HG02884 (cell line): Measurements from ENCODE around the gene FXYD5.
"Not testable (repeated sequence)": the region's sequence is repeated elsewhere in the genome, so short reads cannot be mapped to it uniquely, and the experiment has no call there.

Experiments used
- ATAC-seq: cut with Tn5 transposase; IDR thresholded peaks from one replicate; pipeline ENCODE4 v1.9.1; 2021; ENCODE audit warnings: mild to moderate bottlenecking, moderate library complexity; ENCODE audit not compliant: unreplicated experiment

The FXYD5 gene

DNA sequence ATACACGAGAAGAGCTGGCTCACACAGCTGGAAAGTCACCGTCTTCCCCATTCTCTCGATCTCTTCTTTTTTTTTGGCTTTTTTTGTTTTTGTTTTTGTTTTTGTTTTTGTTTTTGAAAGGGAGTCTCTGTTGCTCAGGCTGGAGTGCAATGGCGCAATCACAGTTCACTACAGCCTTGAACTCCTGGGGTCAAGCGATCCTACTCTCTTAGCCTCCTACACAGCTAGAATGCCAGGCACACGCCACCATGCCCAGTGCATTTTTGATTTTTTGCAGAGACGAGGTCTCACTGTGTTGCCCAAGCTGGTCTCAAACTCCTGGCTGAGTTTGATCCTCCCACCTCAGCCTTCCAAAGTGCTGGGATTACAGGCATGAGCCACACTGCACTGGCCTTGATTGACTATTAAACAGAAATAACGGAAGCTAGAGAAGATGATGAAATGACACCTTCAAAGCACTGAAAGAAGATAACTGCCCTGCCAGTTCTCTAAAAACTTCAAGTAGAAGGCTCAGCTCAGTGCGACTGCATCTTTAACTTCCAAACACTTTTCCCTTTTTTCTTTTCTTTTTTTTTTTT lies 34.9 kb upstream of the FXYD5 start:
- ATAC-seq, result no peak

DNA sequence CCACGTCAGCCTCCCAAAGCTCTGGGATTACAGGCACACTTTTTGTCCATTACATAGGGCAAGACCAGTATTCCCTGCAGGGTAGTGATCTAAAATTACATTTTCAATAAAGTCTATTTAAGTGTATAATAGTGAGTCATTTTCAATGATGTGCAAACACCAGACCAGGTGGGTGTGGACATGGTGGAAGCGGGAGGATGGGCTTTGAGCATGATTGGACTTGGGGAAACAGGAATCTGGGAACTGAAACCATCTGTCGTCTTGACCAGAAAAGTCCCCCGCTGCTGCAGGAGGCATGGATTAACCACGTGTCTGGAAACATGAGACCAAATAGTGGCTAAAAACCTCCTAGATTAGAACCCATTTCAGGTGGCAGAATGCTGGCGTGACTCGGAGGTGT lies 34.0 kb upstream of the FXYD5 start:
- no peak for ATAC-seq

DNA sequence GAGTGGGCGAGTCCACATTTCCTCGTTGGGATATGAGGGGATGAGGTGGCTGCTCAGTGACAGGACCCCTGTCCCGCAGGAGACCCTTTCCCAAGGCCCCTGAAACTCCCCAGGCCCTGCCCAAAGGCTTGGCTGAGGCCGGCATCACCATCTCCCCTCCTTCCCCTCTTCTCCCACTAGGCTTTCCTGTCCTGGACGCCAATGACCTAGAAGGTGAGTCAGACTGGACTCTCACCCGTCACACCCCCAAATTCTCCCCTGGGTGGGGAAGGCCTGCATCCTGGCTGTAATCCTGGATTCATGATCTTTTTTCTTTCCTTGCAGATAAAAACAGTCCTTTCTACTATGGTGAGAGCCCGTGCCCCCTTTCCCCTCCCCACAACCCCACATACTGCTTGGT lies 33.6 kb upstream of the FXYD5 start:
- no peak for ATAC-seq

DNA sequence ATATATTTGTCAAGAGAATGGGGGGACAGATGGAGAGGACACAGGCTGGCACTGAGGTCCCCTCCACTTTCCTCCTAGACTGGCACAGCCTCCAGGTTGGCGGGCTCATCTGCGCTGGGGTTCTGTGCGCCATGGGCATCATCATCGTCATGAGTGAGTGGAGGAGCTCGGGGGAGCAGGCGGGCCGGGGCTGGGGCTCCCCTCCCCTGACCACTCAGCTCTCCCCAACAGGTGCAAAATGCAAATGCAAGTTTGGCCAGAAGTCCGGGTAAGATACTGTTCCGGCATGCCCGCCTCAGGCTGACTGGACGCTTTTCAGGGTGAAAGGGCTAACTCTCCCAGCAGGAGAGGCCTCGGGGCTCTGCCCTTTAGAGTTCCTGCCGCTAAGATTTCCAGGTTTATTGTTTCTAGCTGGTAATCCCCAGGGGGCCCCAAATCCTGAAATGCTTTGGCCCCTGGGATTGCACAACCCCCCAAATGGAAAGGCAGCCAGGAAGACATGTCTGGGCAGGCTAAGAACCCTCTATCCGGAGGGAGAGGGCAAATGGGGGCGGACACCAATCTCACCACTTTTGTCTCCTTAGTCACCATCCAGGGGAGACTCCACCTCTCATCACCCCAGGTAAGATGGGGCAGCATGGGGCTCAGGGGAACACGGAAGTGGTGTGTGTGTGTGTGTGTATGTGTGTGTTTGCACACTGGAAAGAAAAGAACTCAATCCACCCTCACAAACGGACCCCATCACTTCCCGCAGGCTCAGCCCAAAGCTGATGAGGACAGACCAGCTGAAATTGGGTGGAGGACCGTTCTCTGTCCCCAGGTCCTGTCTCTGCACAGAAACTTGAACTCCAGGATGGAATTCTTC lies 31.6 kb upstream of the FXYD5 start:
- ATAC-seq, result no peak

DNA sequence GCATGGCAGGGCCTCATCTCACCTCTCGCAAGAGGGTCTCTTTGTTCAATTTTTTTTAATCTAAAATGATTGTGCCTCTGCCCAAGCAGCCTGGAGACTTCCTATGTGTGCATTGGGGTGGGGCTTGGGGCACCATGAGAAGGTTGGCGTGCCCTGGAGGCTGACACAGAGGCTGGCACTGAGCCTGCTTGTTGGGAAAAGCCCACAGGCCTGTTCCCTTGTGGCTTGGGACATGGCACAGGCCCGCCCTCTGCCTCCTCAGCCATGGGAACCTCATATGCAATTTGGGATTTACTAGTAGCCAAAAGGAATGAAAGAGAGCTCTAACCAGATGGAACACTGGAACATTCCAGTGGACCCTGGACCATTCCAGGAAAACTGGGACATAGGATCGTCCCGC lies 31.0 kb upstream of the FXYD5 start:
- no peak for ATAC-seq

DNA sequence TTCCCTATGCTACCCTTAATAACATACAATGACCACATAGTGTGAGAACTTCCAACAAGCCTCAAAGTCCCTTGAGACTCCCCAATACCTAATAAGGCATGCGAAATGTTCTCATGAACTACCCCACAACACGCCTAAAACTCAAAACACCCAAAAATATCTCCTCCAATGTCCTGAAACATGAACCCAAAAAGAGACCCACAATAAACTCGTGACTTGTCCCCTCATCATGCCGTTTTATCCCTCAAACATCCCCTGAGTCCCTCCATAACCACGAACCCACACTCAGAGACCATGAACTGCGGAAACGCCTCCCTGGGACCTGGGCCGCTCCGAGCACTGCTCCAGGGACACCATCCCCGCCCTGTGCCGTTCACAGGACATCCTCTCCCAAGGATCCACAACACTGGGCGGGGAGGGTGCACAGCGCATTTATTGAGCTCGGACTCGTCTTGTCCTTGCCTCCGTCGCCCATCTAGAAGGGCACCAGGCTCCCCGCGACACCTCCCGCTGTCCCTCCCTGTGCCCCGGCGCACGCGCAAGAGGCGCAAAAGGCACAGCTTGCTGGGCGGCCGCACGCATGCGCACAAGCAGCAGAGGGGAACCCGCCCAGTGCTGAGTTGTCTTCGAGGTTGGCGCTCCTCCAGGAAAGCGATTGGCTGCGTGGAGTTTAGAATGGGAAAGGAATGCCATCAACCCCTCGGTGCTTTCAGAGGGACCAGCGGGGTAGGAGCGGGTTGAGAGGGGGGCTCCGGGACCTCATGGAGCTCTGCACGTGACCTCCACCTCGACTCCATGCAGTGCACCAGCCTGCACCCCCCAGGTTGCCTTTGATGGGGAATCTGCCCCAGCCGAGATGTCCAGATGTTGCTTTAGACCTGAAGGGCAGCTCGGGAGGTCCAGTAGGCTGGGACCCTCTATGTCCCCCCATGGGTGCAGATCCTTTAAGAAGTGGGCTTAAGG lies 30.2 kb upstream of the FXYD5 start:
- ATAC-seq, result peak; percentile 66

DNA sequence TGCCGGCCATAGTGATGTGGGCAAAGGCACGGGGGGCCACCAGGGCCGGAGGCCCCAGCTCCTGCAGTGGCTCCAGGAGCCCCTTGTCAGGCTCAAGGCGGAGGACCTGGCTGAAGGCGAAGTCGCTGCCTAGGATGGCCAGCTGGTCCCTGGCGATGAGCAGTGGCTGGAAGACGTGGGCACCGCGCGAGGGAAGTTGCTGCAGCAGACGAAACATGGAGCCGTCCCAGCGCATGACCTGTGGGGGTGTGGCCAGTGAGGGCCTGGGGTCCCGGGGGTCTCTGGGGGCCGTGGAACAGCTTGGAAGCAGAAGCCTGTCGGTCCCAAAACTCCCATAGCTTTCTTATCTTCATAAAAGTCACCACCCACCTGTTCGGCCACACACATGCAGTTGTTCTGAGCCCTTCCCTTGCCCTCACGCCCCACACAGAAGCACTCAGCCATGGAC lies 29.2 kb upstream of the FXYD5 start:
- no peak for ATAC-seq

DNA sequence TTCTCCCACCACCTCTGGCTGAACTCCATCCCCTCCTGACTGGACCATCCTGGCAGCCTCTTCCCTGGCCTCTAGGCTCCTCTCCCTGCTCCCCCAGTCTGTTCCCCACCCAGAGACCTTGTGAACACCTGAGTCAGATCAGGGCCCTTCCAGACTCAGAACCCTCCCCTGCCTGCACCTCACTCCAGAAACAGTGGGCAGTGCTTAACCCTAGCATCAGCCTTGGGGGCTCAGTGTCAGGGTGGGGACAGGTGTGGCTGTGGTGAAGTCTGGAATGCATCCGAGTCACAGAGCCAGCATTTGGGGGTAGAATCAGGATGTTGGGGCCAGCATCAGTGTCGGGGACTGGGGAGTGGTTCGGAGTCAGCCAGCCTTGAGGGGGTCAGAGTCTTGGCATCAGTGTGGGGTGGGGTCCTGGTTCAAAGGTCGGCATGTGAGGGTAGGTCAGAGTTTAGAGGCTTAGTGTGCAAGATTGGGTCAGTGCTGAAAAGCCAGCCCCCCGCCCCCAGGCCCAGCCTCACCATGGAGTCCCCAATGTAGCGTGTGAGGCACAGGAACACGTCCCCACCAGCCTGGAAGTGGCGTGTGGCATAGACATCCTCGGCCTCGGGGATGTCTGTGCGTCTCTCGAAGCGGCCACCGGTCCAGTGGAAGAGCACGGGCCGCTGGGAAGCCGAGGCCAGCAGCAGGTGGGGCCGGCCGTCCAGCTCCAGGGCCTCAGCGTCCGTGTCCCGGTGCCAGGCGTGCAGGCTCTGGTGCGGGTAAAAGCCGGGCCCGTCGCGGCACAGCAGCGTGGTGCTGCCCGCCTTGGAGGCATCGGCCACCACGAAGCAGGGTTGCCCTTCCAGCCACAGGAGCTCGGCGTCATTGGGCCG lies 28.5 kb upstream of the FXYD5 start:
- no peak for ATAC-seq

DNA sequence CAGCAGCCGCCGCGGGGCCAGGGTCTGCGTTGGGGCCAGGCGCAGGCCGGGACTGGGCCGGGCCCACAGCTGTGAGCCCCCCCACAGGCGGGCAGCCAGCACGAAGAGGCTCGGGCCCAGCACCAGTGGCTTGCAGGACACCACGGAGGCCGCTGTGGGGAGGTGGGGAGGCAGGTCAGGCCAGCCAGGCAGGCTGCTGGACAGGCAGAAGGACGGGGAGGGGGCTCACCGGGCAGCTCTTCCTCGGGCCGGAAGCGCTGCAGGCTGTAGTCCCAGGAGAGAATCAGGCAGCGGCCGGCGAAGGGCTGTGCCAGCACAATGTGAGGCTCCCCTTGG lies 27.9 kb upstream of the FXYD5 start:
- ATAC-seq, result no peak

DNA sequence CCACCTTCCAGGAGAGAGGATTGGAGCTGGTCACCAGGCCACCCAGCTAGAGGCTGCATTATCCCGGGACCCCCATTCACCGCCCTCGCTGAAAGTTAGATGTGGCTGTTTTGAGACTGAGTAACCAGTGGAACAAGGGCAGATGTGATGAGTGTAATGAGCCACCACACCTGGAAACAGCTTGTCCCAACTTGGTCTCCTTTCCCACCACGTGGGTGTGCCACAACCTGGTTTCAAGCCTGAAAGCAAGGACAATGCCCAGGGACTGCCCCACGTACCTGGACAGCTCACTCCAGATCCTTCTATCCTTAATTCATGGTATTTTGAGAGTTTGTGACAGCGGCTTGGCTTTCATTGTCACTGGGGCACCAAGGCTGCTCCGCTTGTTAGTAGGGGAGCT lies 26.7 kb upstream of the FXYD5 start:
- ATAC-seq, result no peak

DNA sequence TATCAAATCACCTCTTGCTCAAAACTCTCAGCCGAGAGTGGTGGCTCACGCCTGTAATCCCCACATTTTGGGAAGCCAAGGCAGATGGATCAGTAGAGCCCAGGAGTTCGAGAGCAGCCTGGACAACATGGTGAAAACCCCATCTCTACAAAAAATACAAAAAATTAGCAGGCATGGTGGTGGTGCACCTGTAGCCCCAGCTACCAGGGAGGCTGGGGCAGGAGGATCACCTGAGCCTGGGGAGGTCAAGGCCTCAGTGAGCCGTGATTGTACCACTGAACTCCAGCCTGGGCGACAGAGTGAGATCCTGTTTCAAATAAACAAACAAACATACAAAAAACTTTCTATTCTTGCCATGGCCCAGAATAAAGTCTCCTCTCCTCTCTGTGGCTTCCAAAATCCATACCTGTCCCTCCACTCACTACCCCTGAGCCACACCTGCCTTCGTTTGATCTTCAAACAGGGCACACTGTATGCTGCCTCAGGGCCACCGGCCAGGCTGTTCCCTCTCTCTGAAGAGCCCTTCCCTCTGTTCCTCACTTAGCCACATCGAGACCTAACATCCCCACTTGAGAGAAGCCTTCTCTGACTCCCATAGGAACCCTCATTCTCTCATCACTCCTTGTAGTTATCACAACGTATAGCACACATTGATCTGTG lies 26.0 kb upstream of the FXYD5 start:
- no peak for ATAC-seq

DNA sequence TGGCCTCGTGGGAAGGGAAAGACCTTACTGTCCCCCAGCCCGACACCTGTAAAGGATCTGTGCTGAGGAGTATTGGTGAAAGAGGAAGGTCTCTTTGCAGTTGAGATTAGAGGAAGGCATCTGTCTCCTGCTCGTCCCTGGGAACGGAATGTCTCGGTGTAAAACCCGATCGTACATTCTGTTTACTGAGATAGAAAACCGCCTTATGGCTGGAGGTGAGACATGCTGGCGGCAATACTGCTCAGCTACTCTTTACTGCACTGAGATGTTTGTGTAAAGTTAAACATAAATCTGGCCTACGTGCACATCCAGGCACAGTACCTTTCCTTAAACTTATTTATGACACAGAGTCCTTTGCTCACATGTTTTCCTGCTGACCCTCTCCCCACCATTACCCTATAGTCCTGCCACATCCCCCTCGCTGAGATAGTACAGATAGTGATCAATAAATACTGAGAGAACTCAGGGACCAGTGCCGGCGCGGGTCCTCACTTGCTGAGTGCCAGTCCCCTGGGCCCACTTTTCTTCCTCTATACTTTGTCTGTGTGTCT lies 24.7 kb upstream of the FXYD5 start:
- not testable (repeated sequence) for ATAC-seq

DNA sequence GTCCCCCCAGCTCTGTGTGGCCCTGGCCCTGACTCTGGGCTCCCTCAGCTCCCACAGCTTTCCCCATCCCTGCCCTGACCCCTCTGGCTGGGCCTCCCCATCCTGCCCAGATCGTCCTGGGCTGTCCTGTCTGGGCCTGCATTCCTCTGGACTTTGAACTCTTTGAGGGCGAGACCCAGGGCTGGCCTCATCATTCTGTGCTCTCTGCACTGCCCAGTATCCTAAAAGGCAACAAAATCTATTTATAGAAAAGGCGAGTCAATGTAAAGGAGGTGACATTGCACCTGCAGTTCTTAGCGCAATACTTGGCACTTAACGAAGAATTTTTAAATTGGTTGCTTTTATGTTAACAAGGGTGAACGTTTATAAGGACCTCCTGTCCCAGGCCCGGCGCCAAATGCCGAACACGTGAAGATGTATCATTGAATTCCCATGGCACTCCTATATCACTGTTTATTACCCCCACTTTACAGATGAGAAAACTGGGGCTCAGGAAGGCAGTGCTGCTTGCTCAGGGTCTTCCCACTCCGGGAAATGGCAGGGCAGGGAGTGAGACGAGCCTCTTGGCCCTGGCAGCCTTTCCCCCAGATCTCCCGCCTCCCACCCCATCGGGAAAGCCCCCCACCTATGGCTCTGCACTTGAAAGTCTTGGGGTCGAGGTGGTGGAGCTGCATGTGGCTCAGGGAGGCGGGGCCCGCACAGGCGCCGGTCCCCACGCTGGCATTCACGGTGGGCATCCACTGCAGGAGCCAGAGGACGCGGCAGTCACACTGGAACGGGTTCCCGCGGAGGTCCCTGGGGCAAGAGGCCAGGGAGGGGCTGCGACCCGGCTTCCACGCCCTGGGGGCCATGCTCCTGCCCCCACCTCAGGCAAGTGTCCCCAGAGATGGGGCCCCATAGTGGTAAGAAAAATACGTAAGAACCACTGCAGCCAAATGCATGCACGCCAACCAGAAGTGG lies 23.5 kb upstream of the FXYD5 start:
- ATAC-seq, result no peak

DNA sequence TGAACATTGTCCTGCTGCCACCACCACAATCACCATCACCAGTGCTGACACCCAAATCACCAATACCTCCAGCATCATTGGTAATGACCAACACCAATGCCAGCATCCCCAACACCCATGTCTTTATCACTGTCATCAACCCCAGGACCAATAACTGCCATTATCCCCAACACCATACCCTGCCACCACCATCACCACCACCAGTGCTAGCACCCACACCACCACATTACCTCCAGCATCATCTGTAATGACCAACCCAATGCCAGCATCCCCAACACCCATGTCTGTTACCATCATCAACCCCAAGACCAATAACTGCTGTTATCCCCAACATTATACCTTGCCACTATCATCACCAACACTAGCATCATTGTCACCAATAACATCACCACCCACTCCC lies 22.3 kb upstream of the FXYD5 start:
- no peak for ATAC-seq

DNA sequence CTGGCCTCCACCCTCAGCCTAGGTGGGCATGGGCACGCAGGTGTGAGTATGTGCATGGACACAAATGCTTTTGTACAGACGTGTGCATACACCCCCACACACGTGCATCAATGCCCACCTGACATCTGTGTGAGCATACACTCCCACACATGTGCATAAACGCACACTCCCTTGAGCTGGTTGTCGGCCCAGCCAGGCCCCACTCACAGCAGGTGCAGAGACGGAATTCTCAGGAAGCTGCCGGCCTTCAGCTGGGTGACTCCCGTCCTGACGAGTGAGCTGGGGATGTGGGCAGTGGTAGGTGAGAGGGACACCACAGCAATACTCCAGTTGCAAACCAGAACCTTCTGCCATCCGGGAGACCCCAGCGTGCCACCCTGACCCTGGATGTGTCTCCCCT lies 20.7 kb upstream of the FXYD5 start:
- ATAC-seq, result no peak

DNA sequence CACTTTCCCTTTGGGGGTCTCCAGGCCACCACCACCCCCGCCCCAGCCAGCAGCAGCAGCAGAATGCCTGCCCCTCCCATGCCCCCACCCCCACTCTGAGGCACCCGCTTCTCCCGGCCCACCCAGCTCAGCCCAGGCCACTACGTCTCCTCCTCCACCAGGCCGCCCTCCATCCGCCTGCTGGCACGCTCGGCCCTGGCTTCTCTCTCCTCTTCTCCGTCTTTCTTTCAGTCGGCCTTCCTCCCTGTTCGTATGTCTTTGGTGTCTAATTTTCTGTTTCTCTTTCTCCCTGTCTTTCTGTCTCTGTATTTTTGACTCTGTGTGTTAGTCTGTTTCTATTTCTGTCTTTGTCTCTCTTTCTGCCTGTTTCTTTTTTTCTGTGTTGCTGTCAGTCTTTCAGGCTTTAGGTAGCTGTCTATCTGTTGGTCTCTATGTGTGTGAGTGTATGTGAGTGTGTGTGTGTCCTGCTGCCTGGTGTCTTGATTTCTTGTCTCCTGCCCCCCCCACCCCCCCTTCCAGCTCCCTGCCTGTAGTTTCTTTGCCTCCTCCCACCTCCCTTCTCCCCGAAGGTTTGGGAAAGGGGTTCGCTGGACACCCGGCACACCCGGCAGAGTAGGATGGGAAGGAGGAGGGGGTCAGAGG lies 19.8 kb upstream of the FXYD5 start, which contains the start of gene LGI4:
LGI4 (minus strand) TSS at position 459 of the 642 bp plus-strand sequence; CDS start at position 80, 379 bp downstream.
- ATAC-seq, result no peak

DNA sequence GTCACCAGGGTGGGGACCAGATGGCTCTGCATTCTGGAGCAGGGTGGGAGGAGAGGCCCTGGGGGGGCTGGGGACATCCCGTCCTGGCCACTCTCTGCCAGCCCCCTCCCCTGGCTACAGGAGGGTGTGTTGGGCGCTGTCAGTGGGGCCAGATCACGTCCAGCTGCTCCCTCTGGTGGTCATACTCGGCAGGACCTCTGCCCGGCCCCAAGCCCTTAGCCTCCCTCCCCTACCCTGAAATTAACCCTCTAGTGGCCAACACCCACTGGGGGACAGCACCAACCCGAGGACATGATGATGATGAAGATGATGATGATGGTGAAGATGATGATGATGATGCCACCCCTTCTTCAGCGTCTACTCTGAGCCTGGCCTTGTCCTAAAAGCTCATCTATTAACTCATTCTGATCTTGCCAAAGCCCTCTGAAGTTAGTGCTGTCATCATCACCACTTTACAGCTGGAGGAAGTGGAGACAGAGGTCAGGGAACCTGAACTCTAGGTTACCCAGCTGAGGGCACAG lies 19.1 kb upstream of the FXYD5 start:
- no peak for ATAC-seq

DNA sequence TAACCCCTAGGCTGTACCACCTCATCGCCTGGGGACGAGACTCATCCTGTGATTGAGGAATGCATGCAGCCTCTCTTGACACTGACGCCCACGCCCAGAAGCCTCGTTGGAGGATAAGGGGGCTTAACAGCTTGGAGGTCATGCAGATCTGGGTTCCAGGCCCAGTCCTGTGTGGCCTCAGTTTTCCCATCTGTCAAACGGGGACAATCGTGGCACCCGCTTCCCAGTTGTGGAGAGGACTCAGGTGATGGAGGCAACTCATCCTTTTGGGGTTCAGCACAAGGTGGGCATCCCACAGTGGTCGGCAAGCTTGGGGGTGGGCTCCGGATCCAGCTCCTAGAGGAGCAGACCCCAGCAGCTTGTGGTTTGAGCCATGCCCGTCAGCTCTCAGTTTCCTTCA lies 18.3 kb upstream of the FXYD5 start:
- no peak for ATAC-seq
